HG02884 (cell line): ENCODE data around the gene IFT25.
"Not testable (repeated sequence)": the region's sequence is repeated elsewhere in the genome, so short reads cannot be mapped to it uniquely, and the experiment has no call there.

Experiments
- ATAC-seq: cut with Tn5 transposase; IDR thresholded peaks from one replicate; pipeline ENCODE4 v1.9.1; 2021; ENCODE audit warnings: mild to moderate bottlenecking, moderate library complexity; ENCODE audit not compliant: unreplicated experiment

IFT25 gene

DNA sequence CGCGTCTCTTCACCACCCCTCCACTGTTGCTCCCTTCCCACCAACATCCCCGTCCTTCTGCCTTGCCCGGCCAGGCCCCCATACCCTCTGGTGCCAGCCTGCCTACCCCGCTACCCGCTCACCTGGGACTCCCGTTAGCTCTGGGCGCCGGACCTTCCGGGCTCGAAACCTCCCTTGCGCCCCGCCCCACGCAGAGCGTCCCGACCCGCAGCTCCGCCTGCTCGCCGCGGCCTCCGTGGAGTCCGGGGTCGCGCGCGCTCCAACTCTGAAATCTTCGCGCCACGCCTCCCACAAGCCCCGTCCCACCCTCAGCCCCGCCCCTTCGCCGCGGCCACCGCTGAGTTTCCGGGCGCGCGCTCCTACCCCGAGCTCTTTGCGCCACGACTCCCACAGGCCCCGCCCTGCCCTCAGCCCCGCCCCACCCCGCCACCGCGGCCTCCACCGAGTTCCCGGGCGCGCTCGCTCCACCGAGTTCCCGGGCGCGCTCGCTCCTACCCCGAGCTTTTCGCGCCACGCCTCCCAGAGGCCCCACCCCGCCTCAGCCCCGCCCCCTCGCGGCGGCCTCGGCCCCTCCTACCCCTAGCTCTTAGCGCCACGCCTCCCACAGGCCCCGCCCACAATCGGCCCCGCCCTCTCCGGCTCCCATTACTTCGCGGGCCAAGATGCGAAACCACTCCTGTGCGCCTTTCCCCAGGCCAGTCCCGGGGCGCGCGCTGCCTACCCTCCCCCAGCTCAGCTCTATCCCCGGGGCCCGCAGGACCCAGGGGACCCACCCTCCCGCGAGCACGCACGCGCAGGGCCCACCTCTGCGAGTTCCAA is at the start of gene IFT25:
TSS of gene IFT25 (minus strand) at position 267 of the 819 bp plus-strand sequence. CDS start 5,617 bp downstream, outside the sequence.
- ATAC-seq, result peak; percentile 64

DNA sequence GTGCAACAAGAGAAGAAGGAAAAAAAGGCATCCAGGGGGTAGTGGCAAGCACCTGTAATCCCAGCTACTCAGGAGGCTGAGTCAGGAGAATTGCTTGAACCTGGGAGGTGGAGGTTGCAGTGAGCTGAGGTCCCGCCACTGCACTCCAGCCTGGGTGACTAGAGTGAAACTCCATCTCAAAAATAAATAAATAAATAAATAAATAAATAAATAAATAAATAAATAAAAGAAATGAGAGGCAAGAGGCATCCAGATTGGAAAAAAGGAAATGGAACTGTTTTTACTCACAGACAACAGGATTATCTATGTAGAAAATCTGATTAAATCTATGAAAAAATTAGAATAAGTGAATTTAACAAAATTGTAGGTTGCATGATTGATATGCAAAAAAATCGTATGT is 49.0 kb upstream of the IFT25 start:
- ATAC-seq, result not testable (repeated sequence)

DNA sequence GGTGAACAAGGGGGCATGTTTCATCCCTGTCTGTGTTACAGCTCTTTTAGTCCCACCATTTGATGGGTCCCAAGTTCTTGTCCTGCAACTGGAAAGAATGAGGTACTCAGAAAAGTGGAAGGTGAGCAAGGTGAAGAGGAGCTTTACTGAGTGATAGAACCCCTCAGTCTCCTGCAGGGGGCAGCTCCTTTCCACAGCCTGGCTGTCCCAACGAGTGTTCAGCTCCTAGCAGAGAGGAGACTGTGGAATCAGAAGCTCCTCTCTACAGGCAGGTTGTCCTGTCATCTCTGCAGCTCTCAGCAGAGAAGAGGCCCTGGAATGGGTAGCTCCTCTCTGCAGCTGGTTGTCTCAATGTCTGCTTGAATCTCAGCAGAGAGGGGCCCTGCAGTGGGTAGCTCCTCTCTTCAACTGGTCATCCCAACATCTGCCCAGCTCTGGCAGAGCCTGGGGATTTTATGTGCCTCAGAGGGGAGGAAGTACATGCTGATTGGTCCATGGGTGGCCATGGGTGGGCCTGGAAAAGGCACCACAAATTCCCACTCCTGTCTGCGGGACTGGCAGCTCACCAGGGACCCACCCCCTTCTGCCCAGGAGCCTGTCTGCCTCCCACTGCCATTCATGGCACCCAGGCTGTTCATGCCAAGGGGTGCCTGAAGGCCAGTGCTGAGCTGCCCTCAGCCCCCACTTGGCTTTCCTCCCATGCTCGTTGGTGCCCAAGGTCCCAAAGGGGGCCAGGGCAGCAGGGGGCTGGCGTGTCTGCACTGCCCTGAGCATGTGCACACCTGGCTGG is 46.8 kb upstream of the IFT25 start:
- no peak for ATAC-seq

DNA sequence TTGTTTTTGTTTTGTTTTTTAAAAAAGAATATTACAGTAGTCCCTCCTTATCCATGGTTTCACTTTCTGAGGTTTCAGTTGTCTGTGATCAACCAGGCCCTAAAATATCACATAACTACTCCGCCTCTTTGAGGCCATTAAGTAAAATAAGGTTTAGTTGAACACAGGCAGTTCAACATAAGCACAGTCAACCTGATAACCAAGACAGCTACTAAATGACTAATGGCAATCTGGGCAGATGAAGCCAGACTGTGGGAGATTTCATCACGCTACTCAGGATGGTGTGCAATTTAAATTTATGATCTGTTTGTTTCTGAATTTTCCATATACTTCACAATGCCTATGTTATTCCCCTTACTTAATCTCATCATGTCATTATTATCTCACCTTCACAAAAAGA is 42.4 kb upstream of the IFT25 start:
- no peak for ATAC-seq

DNA sequence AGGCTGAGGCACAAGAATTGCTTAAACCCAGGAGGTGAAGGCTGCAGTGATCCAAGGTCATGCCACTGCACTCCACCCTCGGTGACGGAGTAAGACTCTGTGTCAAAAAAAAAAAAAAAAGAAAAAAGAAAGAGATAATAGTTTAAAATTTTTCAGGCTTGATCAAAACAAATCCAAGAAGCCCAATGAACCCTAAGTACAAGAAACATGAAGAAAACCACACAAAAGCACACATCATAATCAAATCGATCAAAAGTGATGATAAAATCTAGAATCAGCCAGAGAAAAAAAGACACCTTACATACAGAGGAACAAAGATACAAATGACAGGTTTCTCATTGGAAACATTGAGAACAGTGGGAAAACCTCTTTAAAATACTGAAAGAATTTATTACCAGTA is 41.0 kb upstream of the IFT25 start:
- no peak for ATAC-seq

DNA sequence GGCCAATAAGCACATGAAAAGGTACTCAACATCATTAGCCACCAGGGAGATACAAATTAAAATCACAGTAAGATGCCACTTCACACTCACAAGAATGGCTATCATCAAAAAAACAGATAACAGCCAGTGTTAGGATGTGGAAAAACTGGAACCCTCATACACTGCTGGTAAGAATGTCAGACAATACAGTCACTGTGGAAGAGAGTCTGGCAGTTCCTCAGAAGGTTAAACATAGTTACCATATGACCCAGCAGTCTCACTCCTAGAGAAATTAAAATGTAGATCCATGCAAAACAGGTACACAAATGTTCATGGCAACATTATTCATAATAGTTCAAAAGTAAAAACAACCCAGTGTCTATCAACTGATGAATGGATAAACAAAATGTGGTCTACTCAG is 39.2 kb upstream of the IFT25 start:
- no peak for ATAC-seq

DNA sequence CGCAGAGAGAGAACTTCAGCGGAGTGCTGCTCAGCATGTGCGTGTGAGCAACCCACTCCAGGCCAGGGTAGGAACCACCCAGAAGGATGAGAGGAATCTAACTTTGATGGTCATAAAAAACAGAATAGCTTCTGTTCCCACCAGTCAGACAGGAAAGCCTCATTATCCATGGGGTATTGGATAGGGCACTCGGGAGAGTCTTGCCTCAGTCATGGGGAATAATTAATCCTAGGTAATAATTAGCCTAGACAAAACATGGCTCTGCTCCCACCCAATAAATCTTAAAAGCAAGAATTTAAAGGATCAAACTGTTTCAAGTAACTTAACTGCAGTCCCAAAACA is 37.2 kb upstream of the IFT25 start:
- ATAC-seq, result no peak

DNA sequence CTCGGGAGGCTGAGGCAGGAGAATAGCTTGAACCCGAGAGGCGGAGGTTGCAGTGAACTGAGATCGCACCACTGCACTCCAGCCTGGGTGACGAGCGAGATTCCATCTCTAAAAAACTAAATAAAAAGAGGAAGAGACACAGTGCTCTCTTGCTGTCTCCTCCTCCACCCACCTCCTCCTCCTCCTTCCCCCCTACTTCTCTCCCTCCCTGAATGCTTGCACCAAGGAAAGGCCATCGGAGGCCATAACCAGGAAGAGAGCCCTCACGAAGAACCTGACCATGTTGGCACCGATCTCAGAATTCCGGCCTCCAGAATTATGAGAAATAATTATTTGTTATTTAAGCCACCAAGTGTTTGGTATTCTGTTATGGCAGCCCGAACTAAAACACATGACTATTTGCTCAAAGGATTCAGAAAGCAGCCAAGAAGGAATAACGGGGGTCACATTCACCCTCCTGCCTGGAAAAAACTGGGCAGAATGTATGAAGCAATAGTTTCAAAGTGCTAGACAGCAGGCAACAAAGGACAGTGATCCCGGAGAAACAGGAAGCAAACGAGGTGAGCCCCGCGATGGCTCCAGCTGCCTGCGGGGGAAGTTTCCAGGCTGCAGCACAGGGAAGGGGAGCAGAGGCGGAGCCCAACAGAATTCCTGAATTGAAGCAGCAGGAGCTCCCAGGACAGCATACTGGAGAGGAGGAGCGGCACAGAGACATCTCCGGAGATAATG is 36.7 kb upstream of the IFT25 start:
- no peak for ATAC-seq

DNA sequence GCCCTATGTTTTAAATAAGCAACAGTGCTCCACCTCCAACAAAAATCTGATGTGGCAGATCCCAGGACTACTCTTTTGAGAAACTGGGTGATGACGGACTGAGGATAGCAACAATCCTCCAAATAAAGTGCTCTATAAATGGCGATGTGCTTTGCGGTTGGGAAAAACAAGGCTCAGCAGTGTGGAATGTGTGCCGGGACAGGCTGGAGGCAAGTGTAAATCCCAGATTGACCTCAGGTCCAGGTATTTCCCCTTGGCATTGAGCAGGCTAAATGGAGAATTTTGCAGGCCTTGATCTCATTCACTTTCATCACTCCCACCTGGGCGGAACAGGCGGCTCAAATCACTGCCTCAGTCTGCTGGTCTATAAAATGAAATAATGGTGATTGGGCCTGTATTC is 35.7 kb upstream of the IFT25 start:
- no peak for ATAC-seq

DNA sequence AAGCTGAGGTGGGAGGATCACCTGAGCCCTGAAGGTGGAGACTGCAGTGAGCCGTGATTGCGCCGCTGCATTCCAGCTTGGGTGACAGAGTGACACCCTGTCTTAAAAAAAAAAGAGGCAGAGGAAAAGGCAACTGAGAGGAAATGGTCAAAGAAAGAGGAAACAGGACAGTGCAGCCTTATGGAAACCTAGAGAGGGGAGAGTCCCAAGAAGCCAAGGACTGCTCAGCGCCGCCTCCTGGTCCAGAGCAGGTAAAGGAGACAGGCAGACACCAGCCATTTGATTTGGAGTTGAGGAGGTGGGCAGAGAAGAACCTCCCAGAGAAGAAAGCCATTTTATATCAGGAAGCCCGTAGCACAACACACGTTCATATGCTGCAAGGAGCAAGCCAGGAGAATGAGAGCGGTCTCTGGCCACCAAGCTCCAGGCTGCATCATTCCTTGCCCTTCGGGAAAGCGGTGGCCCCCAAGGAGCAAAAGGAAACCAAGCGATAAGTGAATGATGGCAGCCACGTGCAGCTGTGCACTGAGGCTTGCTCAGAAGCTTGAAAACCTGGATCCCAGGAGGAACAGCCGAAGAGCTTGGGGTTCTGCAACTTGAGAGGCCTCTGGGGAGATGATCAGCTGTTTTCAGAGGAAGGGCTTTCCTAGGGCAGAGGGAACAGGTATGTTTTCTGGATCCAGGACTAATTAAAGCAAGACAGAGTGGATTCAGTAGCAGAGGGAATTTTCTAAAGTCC is 34.4 kb upstream of the IFT25 start:
- no peak for ATAC-seq

DNA sequence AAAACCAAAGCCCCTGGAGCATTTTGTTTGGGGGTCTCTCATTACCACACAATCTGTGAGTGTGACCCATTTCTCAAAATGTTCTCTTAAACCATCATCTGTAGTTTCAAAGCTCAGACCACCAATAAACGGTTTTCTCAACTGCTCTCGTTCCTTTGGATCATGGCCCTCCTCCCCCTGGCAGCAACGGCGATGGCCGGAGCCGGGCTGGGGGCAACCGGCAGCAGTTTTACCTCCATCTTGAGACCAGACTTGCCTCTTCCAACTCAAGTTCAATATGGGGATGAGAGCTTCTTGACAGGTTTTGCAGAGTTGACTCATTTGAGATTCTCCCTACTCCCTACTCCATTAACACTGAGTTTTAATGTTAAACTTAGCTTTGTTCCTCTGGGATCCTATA is 30.4 kb upstream of the IFT25 start:
- ATAC-seq, result no peak

DNA sequence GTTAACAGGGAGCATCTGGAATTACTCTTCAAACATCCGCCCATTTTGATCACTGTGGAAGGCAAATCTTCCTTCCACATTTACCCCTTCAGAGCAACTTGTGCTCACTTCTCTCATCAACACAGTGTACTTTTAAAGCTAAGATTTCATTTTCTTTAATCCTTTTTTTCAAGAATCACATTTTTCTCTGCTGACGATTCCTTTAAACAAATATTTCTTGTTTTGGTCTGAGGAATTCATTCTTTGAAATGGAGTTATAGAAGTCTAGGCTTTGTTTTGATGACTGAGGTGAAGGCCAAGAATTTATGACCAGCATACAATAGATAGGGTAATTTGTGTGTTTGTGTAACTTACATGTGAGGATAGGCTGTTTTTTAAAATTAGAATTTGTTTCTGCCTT is 26.2 kb upstream of the IFT25 start:
- ATAC-seq, result no peak

DNA sequence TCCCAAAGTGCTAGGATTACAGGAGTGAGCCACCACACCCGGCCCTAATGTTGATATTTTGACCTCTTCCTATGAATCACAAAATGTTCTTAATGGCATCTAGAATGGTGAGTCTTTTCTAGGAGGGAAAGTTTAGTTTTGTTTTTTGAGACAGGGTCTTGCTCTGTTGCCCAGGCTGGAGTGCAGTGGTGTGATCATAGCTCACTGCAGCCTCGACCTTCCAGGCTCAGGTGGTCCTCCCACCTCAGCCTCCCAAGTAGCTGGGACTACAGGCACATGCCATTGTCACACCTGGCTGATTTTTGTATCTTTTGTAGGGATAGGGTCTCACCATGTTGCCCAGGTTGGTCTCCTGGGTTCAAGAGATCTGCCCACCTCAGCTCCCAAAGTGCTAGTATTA is 23.8 kb upstream of the IFT25 start:
- not testable (repeated sequence) for ATAC-seq

DNA sequence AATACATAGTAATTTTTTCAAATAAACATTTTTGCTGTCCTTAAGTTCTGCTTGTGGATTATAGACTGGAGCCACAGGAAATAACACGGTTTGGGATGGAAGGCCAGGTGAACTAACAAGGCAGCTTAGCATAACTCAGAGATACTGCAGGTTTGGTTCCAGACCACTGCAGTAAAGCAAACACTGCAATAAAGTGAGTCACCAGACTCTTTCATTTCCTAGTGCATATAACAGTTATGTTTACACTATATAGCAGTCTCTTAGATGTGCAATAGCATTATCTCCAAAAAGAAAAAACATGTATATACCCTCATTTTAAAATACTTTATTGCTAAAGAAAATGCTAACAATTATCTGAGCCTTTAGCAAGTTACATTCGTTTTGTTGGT is 22.6 kb upstream of the IFT25 start:
- ATAC-seq, result no peak

DNA sequence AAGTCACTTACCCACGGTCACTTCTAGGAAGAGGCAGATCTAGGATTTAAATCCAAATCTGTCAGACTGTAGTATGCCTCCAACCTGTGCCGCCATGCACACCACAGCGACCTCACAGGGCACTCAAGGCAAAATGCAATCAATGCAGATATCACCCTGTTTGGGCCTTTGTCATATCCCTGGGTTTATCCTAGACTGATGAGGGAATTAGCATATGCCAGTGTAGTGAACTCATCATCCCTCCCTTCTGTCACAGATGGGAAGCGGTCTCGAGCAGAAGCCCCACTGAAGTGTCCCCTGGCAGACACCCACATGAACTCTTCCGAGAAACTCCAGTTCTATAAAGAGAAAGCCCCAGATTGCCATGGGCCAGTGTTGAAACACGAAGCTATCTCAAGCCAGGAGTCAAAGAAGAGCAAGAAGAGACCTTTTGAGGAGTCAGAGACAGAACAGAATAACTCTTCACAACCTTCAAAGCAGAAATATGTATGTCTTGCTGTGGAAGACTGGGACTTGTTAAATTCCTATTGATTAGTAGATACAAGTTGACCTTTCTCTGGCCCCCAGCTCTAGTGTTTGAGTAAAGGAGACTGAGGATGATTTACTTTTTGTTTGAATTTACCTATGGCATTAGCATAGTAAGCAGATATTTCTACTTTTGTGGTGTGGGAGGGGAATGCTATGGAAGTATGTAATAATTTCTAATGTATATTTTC is 22.1 kb upstream of the IFT25 start:
- ATAC-seq, result no peak

DNA sequence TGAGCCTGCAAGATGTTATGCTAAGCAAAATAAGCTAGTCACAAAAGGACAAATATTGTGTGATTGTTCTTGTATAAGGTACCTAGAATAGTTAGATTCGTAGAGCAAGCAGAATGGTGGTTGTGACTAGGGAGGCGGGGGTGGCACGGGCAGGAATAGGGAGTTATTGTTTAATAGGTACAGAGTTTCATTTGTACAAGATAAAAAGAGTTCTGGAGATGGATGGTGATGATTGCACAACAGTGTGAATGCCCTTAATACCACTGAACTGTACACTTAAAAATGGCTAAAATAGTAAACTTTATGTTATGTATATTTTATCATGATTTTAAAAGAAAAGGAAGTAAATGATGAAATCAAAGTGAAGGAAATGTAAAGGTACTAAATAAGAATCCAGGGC is 21.3 kb upstream of the IFT25 start:
- no peak for ATAC-seq

DNA sequence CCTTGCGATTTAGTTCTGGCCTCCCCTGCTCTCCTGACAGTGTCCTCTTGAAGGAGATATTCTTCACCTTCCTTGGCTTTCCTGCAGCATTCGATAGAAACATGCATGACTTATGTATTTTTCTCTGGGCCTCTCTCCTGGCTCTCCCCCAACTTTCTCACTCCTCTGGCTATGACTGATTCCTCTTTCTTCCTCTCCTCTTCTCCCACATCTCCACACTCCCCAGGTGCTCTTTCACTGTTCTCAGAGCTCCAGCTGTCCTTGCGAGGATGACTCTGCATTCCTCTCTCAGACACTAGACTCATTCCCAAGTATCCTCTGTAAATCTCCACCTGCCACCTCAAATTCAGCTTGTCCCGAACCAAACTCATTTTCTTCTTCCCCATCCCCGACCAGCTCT is 18.6 kb upstream of the IFT25 start:
- ATAC-seq, result no peak

DNA sequence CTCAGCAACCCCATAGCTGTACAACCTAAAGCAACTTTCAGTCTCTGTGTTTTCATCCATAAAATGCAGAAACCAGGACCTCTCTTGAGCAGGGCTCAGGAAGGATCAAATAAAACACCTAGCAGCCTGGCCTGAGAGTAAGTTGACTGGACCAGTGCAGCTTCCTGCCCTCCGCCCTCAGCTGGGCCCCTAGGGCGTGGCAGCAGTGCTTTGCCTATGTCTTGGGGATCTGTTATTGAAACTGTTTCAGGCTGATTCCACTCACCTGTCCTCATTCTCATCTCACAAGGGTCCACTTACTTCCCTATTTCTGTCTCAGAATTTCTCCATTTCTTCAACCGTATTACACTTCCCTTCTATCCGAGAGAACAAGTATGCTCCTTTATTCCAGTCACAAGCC is 18.0 kb upstream of the IFT25 start:
- no peak for ATAC-seq

DNA sequence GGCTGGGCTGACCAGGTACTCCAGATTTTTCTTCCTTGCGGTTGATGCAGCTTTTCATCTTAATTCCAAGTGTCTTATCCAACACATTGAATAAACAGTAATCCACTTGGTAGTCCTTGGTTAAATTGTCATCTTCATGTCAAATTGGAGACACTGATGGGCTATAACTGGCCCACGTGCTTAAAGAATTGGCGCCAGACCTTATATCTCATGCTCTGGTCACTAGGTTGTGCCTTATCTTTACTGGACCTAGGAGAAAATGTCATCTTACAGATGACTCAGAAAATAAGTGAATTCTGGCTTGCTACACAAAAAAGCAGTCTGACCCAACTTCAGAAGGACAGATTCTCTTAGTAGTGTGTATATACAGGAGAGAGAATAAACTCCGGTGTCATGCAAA is 16.9 kb upstream of the IFT25 start:
- ATAC-seq, result no peak

DNA sequence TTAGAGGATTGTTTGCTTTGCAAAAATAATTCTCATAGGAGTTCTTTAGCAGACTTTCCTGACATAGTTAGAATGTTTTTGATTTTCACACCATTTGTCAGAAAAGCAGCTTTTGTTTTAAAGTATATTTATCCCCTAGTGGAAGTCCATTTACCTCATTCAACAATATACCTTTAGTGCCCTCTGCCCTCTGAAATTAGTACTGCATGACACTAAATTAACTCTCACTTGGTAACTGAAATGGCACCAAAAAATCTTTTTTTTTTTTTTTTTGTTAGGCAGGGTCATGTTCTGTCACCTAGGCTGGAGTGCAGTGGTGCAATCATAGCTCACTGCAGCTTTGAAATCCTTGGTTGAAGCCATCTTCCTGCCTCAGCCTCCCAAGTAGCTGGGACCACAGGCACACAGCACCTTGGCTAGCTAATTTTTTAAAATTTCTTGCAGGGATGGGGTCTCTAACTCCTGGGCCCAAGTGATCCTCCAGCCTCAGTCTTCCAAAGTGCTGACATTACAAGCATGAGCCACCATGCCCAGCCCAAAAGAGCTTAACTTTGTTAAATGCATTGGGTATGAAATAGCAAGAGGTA is 14.3 kb upstream of the IFT25 start:
- ATAC-seq, result no peak
